Endothelial cell (in vitro differentiated cells): ENCODE results near the gene CACNA1B. TPM values are rescaled to one million over a fixed set of nuclear protein-coding genes. Genes with fewer than 3 reads are reported as not detected.

Experiments used
- DNase-seq: peaks from one replicate; pipeline ENCODE4 v3.0.0; 2021; ENCODE audit warnings: low spot score
- H3K27ac Mint-ChIP-seq: one replicate; pipeline ENCODE4 v1.8.0; 2021; ENCODE audit warnings: mixed read lengths, inconsistent platforms; ENCODE audit not compliant: unreplicated experiment
- H3K27me3 Mint-ChIP-seq: one replicate; pipeline ENCODE4 v1.8.0; 2021; ENCODE audit warnings: mild to moderate bottlenecking, moderate library complexity, mixed read lengths, inconsistent platforms; ENCODE audit not compliant: unreplicated experiment
- H3K36me3 Mint-ChIP-seq: one replicate; pipeline ENCODE4 v1.8.0; 2021; ENCODE audit warnings: mild to moderate bottlenecking, low read depth, mixed read lengths, inconsistent platforms; ENCODE audit not compliant: unreplicated experiment
- H3K4me1 Mint-ChIP-seq: one replicate; pipeline ENCODE4 v1.8.0; 2021; ENCODE audit warnings: mild to moderate bottlenecking, mixed read lengths, inconsistent platforms; ENCODE audit not compliant: unreplicated experiment
- H3K4me3 Mint-ChIP-seq: one replicate; pipeline ENCODE4 v1.8.0; 2021; ENCODE audit warnings: mild to moderate bottlenecking, mixed read lengths, inconsistent platforms; ENCODE audit not compliant: unreplicated experiment
- H3K9me3 Mint-ChIP-seq: one replicate; pipeline ENCODE4 v1.8.0; 2021; ENCODE audit warnings: mixed read lengths, inconsistent platforms; ENCODE audit not compliant: unreplicated experiment
- CTCF ChIP-seq: fragments of 200-600 bp; sonication (generic); IDR thresholded peaks from one replicate; pipeline ENCODE4 v1.5.0; 2021; ENCODE audit warnings: antibody characterized with exemption; ENCODE audit not compliant: unreplicated experiment
- total RNA-seq: library from RNA; stranded (reverse); fragmentation: NEBNext Ultra II Directional; extraction: Animal tissue kit (Norgen Biotek cat#: 25700); gene quantifications from one replicate; pipeline ENCODE4 v1.2.1, GENCODE V29; 2021; ENCODE audit not compliant: unreplicated experiment

CACNA1B gene
- total RNA-seq, 1 donor from 2014 or later: 2.0 TPM

GRCh38 chr9:137977571-137978261 lies 100.1 kb downstream of the CACNA1B start:
- Mint-ChIP-seq H3K4me1 (no peaks in the 10 kb centered on the region), H3K9me3 (no peaks in the 10 kb centered on the region), H3K36me3 (peaks cover 4% of the 10 kb centered on the region), H3K27me3 (peaks cover 2% of the 10 kb centered on the region), H3K27ac (no peak overlapping the region), H3K4me3 (no peak overlapping the region)
- TF ChIP-seq CTCF: no peak
- DNase-seq: no peak

- H3K4me1 Mint-ChIP-seq: no peaks in the 10 kb centered on the region
These were observed 100.7 kb downstream of the CACNA1B start for GRCh38 chr9:137978262-137978714.

DNA sequence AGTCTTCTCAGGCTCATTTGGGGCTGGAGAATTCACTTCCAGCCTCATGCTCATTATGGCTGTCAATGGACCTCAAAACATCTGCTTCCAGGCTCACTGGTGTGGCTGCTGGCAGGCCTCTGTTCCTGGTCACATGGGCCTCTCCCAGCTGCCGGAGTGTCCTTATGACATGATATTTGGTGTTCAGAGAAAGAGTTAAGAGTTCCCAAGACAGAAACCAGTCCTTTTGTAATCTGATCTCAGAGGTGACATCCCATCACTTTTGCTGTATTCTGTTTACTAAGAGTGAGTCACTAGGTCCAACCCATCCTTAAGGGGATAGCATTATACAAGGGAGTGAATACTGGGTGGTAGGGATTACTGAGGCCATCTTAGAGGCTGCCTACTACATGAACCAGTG lies 104.6 kb downstream of the CACNA1B start:
- Mint-ChIP-seq H3K27me3 (peaks cover 6% of the 10 kb centered on the region), H3K9me3 (no peaks in the 10 kb centered on the region), H3K36me3 (peaks cover 7% of the 10 kb centered on the region), H3K4me1 (no peaks in the 10 kb centered on the region), H3K4me3 (no peak overlapping the region), H3K27ac (no peak overlapping the region)
- no peak for TF ChIP-seq CTCF
- DNase-seq: no peak

More at GRCh38 chr9:137978262-137978714, 100.7 kb downstream of the CACNA1B start:
- H3K4me3 Mint-ChIP-seq: no peak overlapping the region
- H3K27me3 Mint-ChIP-seq: peaks cover 2% of the 10 kb centered on the region
- no peak for TF ChIP-seq CTCF
- H3K36me3 Mint-ChIP-seq: no peaks in the 10 kb centered on the region
- no peak overlapping the region for H3K27ac Mint-ChIP-seq
- DNase-seq: no peak
- H3K9me3 Mint-ChIP-seq: no peaks in the 10 kb centered on the region

GRCh38 chr9:137984005-137984404 lies 106.4 kb downstream of the CACNA1B start:
- H3K27me3 Mint-ChIP-seq: peaks cover 8% of the 10 kb centered on the region
- H3K27ac Mint-ChIP-seq: no peak overlapping the region
- H3K4me1 Mint-ChIP-seq: no peaks in the 10 kb centered on the region
- H3K36me3 Mint-ChIP-seq: peaks cover 19% of the 10 kb centered on the region
- H3K9me3 Mint-ChIP-seq: peaks cover 7% of the 10 kb centered on the region
- DNase-seq: no peak
- TF ChIP-seq CTCF: no peak
- H3K4me3 Mint-ChIP-seq: no peak overlapping the region

DNA sequence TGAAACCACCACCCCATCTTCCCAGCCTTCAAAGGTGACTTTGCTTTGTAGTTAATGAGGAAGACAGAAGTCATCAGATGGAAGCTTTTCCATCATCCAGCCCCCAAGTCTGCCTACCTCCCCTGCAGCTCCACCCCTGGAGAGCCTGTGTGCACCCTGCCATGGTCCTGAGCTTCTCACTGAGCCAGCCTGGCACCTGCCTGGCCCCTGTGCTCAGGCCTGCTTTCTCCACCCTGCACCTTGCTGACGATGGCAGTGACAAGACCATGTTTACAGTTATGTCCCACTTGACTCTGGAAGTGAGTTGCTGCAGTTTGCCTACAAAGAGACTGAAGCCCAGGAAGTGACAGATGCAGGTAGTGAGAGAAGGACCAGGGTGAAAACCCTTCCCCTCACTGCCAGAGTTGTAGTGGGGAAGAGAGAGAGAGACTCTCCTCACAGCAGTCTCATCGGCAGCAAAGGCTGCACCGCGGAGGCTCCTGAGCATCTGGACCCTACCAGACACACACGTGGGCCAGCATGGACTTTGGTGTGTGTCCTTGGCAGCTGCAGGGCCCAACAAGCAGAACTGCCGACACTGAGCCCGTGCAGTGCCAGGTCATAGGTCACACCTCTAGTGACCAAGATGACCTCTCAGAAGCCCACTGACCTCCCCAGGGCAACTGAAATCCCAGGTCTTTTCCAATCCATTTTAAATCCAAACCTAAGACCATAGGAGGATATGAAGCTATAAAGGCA lies 107.1 kb downstream of the CACNA1B start:
- no peak overlapping the region for H3K4me3 Mint-ChIP-seq
- DNase-seq: no peak
- H3K27me3 Mint-ChIP-seq: peaks cover 8% of the 10 kb centered on the region
- H3K36me3 Mint-ChIP-seq: peaks cover 25% of the 10 kb centered on the region
- no peaks in the 10 kb centered on the region for H3K4me1 Mint-ChIP-seq
- TF ChIP-seq CTCF: no peak
- peaks cover 7% of the 10 kb centered on the region for H3K9me3 Mint-ChIP-seq
- no peak overlapping the region for H3K27ac Mint-ChIP-seq
